Urinary bladder (tissue), 4 donors: ENCODE data around the gene GBP5. TPM values are rescaled to one million over a fixed set of nuclear protein-coding genes. Genes with fewer than 3 reads are reported as not detected.
"Not testable (repeated sequence)": the region's sequence is repeated elsewhere in the genome, so short reads cannot be mapped to it uniquely, and the experiment has no call there.

Experiments used
- DNase-seq: peaks from one replicate; pipeline ENCODE4 v3.0.0-alpha.2; 2015; ENCODE audit errors: extremely low spot score
- H3K27ac ChIP-seq: one replicate; pipeline ENCODE4 v1.5.1; 2013; ENCODE audit warnings: low read depth, mild to moderate bottlenecking, moderate library complexity
- H3K36me3 ChIP-seq: one replicate; pipeline ENCODE4 v1.6.1; 2013; ENCODE audit warnings: mild to moderate bottlenecking, moderate library complexity; ENCODE audit not compliant: insufficient read depth
- H3K4me1 ChIP-seq: one replicate; pipeline ENCODE4 v1.6.1; 2013; ENCODE audit warnings: mild to moderate bottlenecking, moderate library complexity; ENCODE audit not compliant: insufficient read depth
- H3K4me3 ChIP-seq: one replicate; pipeline ENCODE4 v1.5.1; 2013; ENCODE audit warnings: low read depth, low read length
- WGBS: extraction: QIAGEN DNeasy Blood & Tissue Kit; methylation state at CpG from one replicate; pipeline ENCODE4 v1.1.7; 2013; 5-methylcytosine and 5-hydroxymethylcytosine counted together
- polyA plus RNA-seq: library from polyadenylated mRNA; stranded (reverse); fragments of 200-250 nt; gene quantifications from one replicate; pipeline ENCODE4 v1.2.3, GENCODE V29; 2013
- total RNA-seq: library from RNA; depleted of rRNA; stranded (reverse); fragments of >200 nt; gene quantifications from one replicate; pipeline ENCODE4 v1.2.3, GENCODE V29; 2014
- donor health status: healthy with polysubstance abuse.
- donor health status: healthy.

Gene GBP5
- total and polyA plus RNA-seq, 2 donors, result 0.95 to 1.5 TPM

DNA sequence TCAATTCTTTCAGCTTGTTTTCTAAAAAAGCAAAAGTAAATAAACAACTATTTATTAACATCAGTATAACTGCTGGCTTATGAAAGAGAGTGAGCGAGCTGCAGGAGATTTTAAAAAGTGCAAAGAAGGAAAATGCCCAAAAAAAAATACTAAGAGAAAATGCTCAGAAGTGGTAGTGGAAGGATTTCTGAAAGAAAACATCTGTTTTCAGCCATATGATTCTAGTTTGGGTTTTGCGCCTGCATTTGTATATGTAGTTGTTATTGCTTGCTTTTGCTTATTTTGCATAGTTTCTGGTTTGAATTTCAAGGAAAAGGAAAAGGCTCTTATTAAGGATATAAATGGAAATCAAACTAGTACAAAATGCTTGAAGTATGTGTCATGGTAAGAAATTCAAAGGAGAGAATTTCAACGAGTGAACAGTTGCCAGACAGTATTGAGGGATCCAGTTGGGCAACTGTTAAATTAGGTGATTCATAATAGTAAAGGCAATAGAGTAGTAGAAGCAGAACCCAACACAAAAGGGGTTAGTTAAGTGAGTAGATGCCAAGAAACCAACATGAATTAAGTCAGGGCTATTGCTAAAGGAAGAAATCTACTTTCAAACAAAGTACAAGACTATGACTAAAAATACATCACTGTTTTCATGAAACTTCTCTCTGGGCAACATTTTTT is 1.2 kb downstream of the GBP5 start:
- Histone ChIP-seq H3K27ac (no peak overlapping the region), H3K4me3 (peak overlapping the region; percentile 18), H3K4me1 (no peaks in the 10 kb centered on the region), H3K36me3 (no peaks in the 10 kb centered on the region)
- 46% methylated on average over 3 of the region's 3 CpGs for WGBS
- DNase-seq, result no peak

- Histone ChIP-seq H3K27ac (no peak overlapping the region), H3K36me3 (no peaks in the 10 kb centered on the region), H3K4me3 (no peak overlapping the region), H3K4me1 (no peaks in the 10 kb centered on the region)
- WGBS, result 97% methylated on average over 1 of the region's 1 CpG
- no peak for DNase-seq
Measured at GRCh38 chr1:89270423-89270822, 2.2 kb downstream of the GBP5 start.

DNA sequence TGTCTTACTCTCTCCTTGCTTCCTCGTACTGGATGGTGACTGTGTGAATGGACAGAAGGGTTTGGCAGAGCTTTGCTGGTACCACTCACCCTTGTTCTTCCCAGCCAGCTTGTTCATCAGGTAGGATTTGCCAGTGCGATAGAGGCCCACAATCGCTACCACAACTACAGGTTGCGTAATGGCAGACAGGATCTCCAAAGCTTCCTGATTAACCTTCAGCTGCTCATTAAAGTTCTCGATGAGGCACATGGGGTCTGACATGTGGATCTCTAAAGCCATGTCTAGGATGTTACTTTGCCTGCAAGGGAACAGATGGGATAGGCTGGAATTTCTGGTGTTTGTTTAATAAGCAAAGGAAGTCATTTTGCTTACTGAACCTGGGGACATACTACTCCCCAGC is 3.4 kb downstream of the GBP5 start:
- WGBS, result 81% methylated on average over 5 of the region's 5 CpGs
- Histone ChIP-seq H3K36me3 (no peaks in the 10 kb centered on the region), H3K4me1 (no peaks in the 10 kb centered on the region), H3K27ac (no peak overlapping the region), H3K4me3 (no peak overlapping the region)
- DNase-seq, result no peak

- WGBS, result 14% methylated on average over 2 of the region's 2 CpGs
- no peak overlapping the region for H3K4me3 ChIP-seq
- H3K36me3 ChIP-seq, result no peaks in the 10 kb centered on the region
- no peak overlapping the region for H3K27ac ChIP-seq
- H3K4me1 ChIP-seq, result no peaks in the 10 kb centered on the region
- no peak for DNase-seq
Measured at GRCh38 chr1:89262643-89263042, 10.0 kb downstream of the GBP5 start.

GRCh38 chr1:89261926-89262515 is 10.6 kb downstream of the GBP5 start:
- Histone ChIP-seq H3K27ac (no peak overlapping the region), H3K4me3 (peak overlapping the region; percentile 5), H3K36me3 (no peaks in the 10 kb centered on the region), H3K4me1 (no peaks in the 10 kb centered on the region)
- no peak for DNase-seq
- WGBS, result 32% methylated on average over 6 of the region's 6 CpGs

- Histone ChIP-seq H3K36me3 (no peaks in the 10 kb centered on the region), H3K4me1 (no peaks in the 10 kb centered on the region), H3K27ac (no peak overlapping the region), H3K4me3 (no peak overlapping the region)
- WGBS, result 30% methylated on average over 5 of the region's 5 CpGs
- DNase-seq, result no peak
Measured at GRCh38 chr1:89260566-89261255, 11.9 kb downstream of the GBP5 start.

GRCh38 chr1:89260042-89260441 is 12.6 kb downstream of the GBP5 start:
- WGBS, result 89% methylated on average over 4 of the region's 4 CpGs
- no peak overlapping the region for H3K4me3 ChIP-seq
- DNase-seq, result no peak
- no peaks in the 10 kb centered on the region for H3K4me1 ChIP-seq
- H3K36me3 ChIP-seq, result no peaks in the 10 kb centered on the region
- no peak overlapping the region for H3K27ac ChIP-seq

DNA sequence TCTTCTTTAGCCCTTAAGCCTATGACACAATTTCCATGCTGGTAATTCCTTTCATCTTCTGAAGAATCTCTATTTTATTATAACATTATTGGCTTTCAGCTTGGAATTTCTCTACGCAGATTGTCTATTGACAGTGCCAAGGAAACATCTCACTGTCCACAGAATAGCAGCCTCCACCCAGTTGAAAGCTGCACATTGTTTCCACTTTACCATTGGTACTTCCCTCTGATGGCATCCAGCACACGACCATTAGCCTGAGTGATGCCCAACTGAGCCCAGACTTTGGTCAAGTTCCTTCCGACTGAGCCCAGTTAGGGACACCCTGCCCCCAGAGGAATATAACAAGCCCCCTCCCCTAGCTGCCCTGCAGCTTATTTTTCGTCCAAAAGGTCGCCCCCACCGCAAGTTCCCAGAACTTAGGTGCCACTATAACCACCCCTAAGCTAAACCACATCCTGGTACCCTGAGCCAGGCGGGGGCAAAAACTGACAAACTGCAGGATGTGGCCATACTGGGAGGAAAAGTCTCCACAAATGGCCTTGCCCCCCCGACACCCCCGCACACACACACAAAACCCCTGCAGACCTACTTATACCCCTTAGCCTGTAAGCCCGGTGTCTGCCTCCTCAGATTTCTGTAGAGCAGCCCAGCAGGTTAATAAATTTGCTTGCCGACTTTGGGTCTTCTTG is 13.2 kb downstream of the GBP5 start:
- WGBS, result 77% methylated on average over 11 of the region's 11 CpGs
- no peak overlapping the region for H3K27ac ChIP-seq
- H3K4me1 ChIP-seq, result no peaks in the 10 kb centered on the region
- H3K36me3 ChIP-seq, result no peaks in the 10 kb centered on the region
- no peak overlapping the region for H3K4me3 ChIP-seq
- no peak for DNase-seq

GRCh38 chr1:89257041-89257440 is 15.6 kb downstream of the GBP5 start:
- Histone ChIP-seq H3K4me1 (no peaks in the 10 kb centered on the region), H3K36me3 (no peaks in the 10 kb centered on the region), H3K4me3 (no peak overlapping the region), H3K27ac (no peak overlapping the region)
- no peak for DNase-seq
- 81% methylated on average over 2 of the region's 2 CpGs for WGBS

DNA sequence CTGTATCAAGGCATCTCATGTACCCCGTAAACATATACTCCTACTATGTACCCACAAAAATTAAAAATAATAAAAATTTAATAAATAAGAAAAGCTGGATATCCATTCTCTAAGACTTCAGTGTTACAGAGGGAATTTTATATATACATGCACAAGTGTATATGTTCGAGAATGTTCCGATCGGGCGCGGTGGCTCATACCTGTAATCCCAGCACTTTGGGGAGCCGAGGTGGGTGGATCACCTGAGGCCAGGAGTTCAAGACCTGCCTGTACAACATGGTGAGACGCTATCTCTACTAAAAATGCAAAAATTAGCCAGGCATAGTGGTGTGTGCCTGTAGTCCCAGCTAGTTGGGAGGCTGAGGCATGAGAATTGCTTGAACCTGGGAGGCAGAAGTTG is 17.1 kb downstream of the GBP5 start:
- H3K4me3 ChIP-seq, H3K27ac ChIP-seq, DNase-seq, H3K36me3 ChIP-seq, H3K4me1 ChIP-seq: not testable (repeated sequence)
- WGBS, result 97% methylated on average over 8 of the region's 8 CpGs

GRCh38 chr1:89254658-89255287 is 17.9 kb downstream of the GBP5 start:
- WGBS, result 79% methylated on average over 4 of the region's 4 CpGs
- DNase-seq, result no peak
- H3K36me3 ChIP-seq, result no peaks in the 10 kb centered on the region
- H3K4me1 ChIP-seq, result no peaks in the 10 kb centered on the region
- H3K4me3 ChIP-seq, result no peak overlapping the region
- H3K27ac ChIP-seq, result no peak overlapping the region

DNA sequence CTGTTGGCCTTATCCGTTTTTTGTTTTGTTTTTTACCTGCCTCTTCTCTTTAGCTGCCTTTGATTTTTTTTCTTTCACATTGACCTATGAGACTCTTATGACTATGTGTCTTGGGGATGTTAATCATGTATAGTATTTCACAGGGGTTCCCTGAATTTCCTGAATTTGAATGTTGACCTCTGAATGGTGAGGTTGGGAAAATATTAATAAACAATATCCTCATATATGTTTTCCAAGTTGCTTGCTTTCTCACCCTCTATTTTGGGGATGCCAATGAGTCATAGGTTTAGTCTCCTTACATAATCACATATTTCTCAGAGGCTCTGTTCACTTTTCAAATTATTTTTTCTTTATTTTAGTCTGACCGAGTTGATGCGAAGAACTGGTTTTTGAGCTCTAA is 29.6 kb downstream of the GBP5 start:
- Histone ChIP-seq H3K4me1 (no peaks in the 10 kb centered on the region), H3K4me3 (no peak overlapping the region), H3K27ac (no peak overlapping the region), H3K36me3 (no peaks in the 10 kb centered on the region)
- WGBS, result 91% methylated on average over 3 of the region's 3 CpGs
- no peak for DNase-seq
